NCI-H82 treated with DMSO at 0.1 percent for 48 hours (cell line): ENCODE measurements around the gene ADCY9.
A peak's percentile ranks its signal among the peaks of the same experiment; 100 is the strongest.
"Not testable (repeated sequence)": the region's sequence is repeated elsewhere in the genome, so short reads cannot be mapped to it uniquely, and the experiment has no call there.

Source experiments
- DNase-seq: peaks from one replicate; lab custom pipeline; 2025; ENCODE audit not compliant: unreplicated experiment; lab: John Stamatoyannopoulos, UW

ADCY9 gene

DNA sequence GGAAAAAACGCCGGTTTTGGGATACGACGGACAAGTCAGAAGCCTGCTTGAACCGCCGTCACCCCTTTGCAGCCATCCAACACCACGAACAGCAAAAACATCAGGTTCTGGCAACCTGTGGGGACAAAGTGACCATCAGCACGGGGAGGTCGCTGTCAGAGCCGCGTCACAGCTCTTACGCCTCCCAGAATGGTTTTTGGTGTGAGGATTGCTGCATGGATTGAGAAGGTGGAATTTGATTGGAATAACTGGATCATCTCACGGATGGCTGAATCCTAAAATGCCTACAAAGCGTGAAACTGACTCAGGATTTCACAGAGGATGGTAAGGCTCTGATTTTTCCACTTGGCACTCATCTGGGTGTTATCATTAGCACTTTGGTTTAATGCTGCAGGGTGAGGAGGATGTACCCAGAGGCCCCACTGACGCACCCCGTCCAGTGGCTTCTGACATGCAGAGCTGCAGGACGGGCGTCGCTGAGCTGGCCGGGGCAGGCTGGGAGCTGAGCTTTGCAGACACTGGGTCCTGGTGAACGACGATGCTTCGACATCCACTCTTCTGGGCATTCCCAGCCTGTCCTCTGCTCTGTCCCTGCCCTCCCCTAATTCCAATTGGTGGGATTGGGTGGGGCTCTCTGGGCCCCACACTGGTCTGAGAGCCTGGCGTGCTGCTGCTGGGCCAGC is 162.4 kb downstream of the ADCY9 start:
- DNase-seq: no peak

DNA sequence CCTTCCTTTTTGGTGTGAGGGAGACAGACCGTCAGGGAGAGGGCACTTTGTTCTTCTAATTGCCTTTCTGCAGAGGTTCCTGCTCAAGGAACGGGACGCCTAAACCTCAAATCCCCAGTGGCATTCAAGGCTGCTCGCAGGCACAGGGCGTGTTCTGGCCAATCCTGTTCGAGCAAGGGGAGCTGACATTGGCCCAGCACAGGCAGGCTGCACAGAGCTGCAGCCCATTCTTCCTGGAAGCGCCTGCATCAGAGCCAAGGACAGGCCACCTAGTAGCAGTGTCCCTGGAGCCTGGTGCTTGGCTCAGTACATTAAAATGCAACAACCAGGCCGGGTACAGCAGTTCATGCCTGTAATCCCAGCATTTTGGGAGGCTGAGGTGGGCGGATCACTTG is 163.5 kb downstream of the ADCY9 start:
- no peak for DNase-seq

DNA sequence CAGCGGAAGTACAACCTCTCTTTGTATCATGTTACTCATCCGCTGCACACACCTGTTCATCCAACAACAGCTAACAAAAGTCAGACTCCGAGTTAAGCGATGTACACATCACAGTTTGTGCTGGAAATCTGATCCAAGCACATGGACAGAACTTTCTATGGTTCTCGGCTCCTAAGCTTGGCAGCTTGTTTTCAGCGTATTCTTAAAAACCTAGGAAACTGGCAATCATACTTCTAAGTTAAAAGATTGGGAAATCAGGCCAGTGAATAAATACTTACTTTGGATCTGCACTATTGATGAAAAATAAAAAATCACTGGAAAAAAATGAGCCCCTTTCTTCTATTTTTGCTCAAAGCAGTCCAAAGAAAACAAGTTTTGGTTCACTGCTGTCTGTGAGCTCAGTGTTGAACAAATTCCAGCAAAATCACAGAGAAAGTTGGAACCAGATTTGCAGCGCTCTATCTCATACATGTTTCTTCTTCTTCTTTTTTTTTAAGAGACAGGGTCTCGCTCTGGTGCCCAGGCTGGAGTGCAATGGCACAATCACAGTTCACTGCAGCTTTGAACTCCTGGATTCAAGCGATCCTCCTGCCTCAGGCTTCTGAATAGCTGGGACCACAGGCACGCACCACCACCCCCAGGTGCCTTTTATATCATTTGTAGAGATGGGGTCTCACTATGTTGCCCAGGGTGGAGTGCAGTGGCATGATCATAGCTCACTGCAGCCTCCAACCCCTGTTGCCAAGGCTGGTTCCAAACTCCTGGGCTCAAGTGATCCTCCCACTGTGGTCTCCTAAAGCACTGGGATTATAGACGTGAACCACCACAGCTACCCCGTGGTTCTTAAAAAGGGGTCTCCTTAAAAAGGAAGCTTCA is 164.1 kb downstream of the ADCY9 start:
- DNase-seq: peak; percentile 86

DNA sequence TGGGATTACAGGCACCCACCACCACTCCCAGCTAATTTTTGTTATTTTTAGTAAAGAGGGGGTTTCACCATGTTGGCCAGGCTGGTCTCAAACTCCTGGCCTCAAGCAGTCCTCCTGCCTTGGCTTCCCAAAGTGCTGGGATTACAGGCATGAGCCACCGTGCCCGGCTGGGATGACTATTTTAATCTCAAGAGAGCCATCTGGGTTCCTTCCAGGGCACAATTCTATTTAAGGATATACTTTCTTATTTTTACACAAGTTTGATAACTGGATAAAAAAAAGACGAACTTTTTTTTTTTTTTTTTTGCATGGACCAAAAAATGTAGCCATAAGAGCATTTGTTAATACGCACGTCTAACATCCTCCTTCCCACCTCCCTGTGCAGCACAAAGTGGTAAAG is 164.9 kb downstream of the ADCY9 start:
- DNase-seq: not testable (repeated sequence)

DNA sequence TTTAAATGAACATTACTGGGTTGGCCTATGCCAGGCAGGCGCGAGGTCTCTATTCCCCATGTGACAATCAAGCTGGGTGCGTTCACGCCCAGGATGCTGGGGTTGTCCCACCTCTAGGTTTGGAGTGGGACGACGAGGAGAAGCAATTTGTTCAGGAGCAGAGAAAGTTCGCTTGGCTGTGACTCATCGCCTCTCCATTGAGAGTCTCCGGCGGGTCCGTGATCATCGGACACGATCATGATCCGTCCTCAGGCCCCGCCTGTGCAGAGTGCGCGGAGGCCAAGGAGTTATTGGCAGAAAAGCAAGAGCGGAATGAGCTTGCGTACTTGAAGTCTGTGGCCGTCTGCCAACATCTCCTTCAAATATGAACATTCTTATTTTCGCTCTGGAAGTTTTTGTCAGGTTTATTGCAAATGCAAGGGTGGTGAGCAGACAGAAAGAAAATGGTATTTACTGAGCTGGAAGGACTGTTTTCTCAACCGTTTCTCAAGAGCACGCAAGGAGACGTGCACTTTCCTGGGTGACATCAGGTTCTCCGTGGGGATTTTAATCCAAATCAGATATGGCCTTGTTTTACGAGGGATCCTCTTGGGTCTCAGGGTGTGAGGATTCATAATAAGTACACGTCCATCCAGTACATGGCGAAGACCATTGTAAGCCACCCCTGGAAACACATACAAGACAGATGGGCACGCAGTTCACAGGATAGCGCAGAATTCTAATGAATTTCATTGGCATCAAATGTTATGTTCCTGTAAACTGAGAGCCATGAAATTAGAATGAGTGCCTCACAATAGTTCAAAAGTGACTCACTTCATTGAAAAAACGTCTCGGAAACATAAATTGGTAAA is 165.7 kb downstream of the ADCY9 start:
- no peak for DNase-seq

DNA sequence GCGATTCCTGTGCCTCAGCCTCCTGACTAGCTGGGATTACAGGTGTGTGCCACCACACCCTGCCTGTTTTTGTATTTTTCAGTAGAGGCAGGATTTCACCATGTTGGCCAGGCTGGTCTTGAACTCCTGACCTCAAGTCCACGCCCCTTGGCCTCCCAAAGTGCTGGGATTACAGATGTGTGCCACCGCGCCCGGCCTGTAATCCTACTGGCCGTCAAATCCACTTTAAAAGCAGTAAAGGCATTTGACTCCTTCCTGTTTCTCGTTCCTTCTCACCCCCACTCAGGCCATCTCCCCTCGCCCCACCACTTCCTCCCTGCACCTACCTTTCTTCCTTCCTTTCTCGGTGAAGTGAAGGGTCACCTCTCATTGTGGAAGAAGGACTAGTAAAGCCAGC is 166.3 kb downstream of the ADCY9 start:
- no peak for DNase-seq

DNA sequence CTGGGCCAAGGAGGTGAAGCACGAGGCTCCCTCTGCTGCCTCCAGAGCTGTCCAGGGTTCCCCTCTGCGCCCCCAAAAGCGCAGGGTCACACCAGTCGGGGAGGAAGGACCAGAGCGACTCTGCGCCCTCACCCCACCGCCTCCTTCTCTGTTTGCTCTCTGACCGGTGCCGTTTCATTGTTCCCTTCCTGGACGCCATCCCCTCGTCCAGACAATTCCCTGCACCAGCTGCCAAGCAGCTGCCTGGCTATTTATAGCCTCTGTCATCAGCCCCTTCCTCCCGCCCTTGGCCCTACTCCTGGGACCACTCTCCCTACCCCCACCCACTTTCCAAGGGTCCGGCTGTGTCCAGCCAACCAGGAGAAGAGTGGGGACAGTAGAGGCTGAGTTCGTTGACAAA is 167.0 kb downstream of the ADCY9 start:
- no peak for DNase-seq

DNA sequence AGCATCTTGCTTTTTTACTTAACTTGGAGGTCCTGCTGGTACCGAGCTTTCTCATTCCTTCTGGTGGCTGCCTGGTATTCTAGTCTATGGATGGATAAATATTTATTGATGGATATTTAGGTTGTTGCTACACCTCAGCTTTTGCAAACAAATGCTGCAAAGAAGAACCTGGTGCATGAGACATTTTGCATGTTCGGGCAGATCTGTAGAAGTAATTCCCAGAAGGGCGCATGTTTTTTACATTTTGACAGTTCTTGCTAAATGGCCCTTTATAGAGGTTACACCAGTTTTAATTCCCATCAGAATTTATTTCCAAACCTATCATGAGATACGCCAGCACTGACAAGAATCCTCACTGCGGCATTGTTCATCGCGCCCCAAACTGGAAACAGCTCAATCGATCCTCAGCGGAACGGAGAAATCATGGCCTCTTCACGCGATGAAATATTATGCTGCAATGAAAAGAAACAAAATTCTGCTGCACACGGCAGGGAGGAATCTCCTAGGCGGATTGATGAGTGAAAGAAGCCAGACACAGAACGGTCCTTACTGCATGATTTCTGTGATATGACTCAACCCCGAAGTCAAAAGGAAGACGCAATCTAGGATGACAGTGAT is 167.8 kb downstream of the ADCY9 start:
- no peak for DNase-seq

DNA sequence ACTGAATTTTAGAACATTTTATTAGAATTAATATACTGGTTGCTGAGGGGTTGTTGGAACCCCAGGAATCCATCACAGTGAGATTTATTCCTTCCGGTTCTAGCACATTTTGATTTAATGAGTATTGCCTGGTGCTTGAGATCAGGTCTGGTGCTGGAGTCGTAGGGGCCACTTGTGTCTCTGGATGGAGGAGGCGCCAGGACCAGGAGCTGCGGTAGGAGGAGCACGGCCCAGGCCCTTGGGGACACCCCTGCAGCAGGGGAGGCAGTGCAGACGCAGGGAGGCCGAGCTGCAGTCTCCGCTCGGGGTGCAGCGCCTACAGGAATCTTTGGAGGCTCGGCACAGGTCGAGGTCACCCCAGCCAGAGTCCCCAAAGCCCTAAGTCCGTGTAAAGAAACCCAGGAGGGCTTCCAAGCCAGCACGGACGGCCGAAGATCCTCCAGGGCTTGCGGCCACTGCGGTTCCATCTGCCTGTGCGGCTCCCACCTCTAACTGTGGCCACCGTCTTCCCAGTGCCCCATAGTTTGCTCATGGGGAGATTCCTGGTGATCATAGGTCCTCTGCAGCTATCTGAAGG is 169.6 kb downstream of the ADCY9 start:
- DNase-seq: no peak

DNA sequence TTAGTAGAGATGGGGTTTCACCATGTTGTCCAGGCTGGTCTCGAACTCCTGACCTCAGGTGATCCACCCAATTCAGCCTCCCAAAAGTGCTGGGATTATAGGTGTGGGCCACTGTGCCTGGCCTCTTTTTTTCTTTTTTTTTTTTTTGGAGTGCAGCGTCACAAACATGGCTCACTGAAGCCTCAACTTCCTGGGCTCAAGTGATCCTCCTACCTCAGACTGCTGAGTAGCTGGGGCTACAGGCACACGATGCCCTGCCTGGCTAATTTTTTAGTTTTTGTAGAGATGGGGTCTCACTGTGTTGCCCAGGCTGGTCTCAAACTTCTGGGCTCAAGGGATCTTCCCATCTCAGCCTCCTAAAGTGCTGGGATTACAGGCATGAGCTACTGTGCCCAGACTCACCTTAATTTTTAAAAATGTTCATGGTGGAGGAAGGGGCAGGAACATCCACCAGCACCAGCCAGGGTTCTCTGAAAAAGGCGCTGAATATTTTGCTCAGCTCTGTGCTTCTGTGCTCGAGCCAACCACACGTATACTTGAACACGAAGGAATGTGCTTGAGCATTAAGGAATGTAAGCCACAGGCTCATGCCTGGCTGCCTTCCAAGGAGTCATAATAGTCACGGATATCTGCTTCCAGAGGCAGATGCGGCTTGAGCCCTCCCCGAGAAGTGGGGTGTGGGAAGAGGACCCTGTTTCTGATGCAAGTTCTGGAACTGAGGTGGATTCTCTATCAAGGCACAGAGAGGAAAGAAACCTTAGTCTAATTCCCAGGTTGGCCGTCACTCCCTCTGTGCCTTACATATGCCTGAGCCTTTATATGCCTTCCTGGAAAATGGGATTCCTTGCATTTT is 170.3 kb downstream of the ADCY9 start:
- DNase-seq: peak; percentile 10

DNA sequence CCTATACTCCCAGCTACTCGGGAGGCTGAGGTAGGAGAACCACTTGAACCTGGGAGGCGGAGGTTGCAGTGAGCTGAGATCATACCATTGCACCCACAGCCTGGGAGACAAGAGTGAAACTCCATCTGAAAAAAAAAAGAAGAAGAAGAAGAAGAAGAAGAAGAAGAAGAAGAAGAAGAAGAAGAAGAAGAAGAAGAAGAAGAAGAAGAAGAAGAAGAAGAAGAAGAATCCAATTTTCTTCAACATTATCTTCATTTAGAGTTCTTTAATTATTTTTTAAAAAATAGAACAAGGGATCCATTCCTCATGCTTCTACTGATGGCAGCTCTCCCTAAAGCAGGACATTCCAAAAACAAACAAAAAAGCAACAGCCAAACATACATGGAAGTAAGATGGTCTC is 171.8 kb downstream of the ADCY9 start:
- DNase-seq: not testable (repeated sequence)

DNA sequence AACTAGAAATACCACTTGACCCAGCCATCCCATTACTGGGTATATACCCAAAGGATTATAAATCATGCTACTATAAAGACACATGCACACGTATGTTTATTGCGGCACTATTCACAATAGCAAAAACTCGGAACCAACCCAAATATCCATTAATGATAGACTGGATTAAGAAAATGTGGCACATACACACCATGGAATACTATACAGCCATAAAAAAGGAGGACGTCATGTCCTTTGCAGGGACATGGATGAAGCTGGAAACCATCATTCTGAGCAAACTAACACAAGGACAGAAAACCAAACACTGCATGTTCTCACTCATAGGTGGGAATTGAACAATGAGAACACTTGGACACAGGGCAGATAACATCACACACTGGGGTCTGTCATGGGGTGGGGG is 174.1 kb downstream of the ADCY9 start:
- not testable (repeated sequence) for DNase-seq

DNA sequence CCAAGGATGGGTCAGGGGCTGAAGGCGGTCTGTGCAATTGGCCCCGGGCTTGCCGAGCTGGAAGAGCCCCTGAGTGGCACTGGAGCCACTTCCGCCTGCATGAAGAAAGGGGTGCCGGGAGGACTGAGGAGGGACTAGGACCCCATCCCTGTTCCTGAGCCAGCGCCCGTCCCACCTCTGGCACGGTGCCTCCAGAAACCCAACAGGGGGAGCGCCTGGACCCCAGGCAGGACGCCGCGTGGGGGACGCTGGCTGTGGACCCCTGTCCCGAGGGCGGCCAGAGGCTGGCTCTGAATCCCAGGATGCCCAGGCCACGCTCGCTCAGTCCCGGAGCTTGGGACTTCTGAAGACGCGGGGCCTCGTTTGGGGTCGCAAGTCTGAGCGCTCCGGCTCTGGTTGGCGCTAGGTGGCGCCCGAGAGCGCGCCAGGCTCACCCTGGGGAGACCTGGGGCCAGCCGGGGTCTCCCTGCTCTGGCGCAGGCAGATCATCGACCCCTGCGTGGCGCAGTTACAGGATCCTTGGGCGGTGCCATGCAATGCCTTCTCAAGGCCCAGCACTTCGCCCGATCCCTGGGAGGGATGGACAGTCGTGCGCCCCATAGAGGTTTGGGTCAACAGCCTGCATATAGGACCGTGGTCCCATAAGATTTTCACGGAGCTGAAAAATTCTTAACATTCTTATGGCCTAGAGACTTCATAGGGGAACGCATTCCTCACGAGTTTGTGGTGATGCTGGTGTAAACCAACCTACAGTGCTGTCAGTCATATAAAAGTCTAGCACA is 177.2 kb downstream of the ADCY9 start:
- DNase-seq: peak; percentile 20

DNA sequence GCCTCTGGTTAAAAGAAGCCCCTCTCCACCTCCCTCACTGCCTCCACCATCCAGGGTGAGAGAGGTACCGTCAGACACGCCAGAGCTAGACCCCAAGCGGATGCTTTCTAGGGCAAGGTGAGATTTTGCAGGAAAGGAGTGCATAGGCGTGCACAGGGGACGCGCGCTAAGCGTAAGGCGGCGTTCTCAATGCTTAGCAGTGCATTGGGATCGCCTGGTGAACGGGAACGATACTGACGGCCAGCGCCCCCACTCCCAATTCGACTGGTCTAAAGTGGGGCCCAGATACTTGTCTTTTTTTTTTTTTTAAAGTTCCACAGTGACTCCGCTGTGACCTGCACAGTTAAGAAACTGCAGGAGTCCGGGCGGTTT is 177.8 kb downstream of the ADCY9 start:
- no peak for DNase-seq

DNA sequence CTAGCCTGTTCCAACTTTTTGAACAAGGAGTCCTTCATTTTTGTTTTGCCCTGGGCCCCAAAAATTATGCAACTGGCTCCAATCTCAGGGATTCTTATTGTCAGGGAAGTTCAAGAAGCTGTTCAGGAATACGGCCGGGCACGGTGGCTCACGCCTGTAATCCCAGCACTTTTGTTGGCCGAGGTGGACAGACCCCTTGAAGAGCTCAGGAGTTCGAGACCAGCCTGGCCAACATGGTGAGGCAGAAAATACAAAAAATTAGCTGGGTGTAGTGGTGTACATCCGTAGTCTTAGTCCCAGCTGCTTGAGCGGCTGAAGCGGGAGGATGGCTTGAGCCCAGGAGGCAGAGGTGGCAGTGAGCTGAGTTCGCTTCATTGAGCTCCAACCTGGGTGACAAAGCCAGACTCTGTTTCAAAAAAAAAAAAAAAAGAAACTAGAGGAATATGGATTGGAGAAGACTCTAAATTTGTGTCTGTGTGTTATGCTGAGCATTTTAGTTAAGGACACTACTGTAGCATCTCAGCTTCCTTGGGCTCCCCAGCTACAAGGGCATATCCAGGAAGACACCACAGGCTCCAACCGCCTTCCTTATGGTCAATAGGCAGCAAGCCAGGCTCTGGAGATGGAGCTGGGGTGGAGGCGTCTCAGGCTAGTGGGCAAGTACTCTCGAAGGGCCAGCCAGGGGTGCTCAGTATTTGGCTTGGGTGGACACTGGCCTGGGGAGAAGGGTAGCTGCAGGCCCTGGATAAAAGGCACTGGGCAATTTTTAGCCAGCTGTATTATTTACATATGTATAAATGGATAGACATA is 179.0 kb downstream of the ADCY9 start:
- DNase-seq: no peak

DNA sequence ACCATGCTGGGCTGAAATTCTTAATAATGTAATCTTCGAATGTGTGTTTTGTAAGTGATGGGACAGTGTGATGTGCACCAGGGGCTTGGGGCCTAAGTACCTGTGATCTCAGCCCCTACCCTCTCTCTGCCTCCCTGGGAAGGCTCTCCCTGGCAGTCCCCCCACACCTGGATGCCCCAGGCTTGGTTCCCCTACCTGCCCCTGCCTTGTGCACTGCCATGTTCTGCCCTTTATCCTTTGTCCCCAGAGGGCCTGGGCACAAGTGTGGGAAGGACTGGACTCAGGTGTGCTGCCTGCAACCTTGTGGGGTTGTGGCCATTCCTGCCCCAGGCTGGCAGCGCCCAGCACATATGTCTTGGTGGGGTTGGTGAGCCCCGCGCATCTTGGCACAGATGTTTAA is 180.3 kb downstream of the ADCY9 start:
- no peak for DNase-seq

DNA sequence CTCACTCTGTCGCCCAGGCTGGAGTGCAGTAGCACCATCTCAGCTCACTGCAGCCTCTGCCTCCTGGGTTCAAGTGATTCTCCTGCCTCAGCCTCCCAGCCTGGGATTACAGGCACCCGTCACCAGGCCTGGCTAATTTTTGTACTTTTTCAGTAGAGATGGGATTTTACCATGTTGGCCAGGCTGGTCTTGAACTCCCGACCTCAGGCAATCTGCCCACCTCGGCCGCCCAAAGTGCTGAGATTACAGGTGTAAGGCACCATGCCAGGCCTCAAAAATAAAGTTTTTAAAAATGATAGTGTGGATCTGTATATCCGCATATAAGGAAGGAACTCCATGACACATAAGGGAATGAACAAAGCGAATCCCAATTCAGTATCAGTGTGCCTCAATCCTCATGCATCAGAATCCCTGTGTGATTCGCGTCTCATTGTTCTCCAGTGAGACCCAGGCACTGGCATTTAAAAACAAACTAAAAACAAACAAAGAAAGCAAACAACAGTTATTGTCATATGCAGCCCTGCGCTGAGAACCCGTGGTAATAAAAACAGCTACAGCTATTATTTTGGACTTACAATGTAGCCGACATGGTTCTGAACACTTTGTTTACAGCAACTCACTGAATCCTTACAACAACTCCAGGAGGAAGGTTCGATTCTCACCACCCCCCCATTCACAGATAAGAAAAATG is 181.6 kb downstream of the ADCY9 start:
- no peak for DNase-seq

DNA sequence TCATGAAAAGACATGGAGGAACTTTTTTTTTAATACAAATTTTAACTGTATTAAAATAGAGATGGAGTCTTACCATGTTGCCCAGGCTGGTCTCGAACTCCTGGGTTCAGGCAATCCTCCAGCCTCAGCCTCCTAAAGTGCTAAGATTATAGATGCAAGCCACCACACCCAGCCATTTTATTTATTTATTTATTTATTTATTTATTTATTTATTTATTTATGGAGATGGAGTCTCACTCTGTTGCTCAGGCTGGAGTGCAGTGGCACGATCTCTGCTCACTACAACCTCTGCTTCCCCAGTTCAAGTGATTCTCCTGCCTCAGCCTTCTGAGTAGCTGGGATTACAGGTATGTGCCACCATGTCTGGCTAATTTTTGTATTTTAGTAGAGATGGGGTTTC is 189.1 kb downstream of the ADCY9 start:
- not testable (repeated sequence) for DNase-seq
